ENCODE measurements around the gene GON4L. TPM values are rescaled to one million over a fixed set of nuclear protein-coding genes. Genes with fewer than 3 reads are reported as not detected.
A peak's percentile ranks its signal among the peaks of the same experiment; 100 is the strongest.

GON4L gene
- total RNA-seq, 4 donors from 2014 or later = 32.3 to 64.9 (median 43.6) TPM

DNA sequence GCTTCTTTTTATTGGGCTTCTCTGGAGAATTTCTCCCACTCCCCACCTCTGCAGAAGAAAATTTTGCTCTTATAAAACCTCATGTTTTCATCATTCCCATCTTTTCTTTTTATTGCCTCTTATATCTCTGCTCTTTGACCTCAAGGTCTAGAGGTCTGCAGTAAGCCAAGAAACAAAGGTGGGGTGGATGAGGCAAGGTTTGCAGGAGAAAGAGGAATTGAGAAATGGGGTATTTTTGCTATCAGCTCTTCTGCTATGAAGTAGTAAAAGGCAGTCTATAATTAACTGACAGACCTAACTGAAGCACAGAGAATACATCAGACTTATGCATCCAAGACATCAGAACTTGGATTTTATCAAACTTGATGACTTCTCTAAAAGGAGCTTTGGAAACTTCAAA is 25.2 kb upstream of the GON4L start:
- intact Hi-C loops (cut with DNase I) = no loop called here
- TF ChIP-seq CTCF (IDR thresholded peaks at IDR 0.05) = no peak
- no peak for TF ChIP-seq POLR2A (IDR thresholded peaks at IDR 0.05)
- H3K4me1 ChIP-seq = no peaks in the 10 kb centered on the region

GRCh38 chr1:155880950-155881349 is 23.9 kb upstream of the GON4L start:
- H3K4me3 ChIP-seq (replicated peaks in 1 of 3) = no peak overlapping the region
- H3K36me3 ChIP-seq = no peaks in the 10 kb centered on the region
- no peak for DNase-seq
- no peaks in the 10 kb centered on the region for H3K4me1 ChIP-seq
- H3K9me3 ChIP-seq = no peaks in the 10 kb centered on the region
- H3K27ac ChIP-seq = no peak overlapping the region
- WGBS, 2 donors = 88 to 94% methylated on average over 6 of the region's 6 CpGs
- TF ChIP-seq POLR2A (IDR thresholded peaks at IDR 0.05) = no peak
- no peak for TF ChIP-seq CTCF (IDR thresholded peaks at IDR 0.05)
- intact Hi-C loops (cut with DNase I) = no loop called here
- no peaks in the 10 kb centered on the region for H3K27me3 ChIP-seq

More for the DNA sequence above, 25.2 kb upstream of the GON4L start:
- Histone ChIP-seq H3K27ac (no peak overlapping the region), H3K36me3 (no peaks in the 10 kb centered on the region), H3K4me3 (replicated peaks in 1 of 3) (no peak overlapping the region), H3K27me3 (no peaks in the 10 kb centered on the region), H3K9me3 (no peaks in the 10 kb centered on the region)
- DNase-seq = no peak

- H3K36me3 ChIP-seq = no peaks in the 10 kb centered on the region
- WGBS, 2 donors = 96 to 97% methylated on average over 2 of the region's 2 CpGs
- H3K27ac ChIP-seq = no peak overlapping the region
- DNase-seq = no peak
- no peaks in the 10 kb centered on the region for H3K9me3 ChIP-seq
- no peak for TF ChIP-seq POLR2A (IDR thresholded peaks at IDR 0.05)
- no peak for TF ChIP-seq CTCF (IDR thresholded peaks at IDR 0.05)
- no peaks in the 10 kb centered on the region for H3K27me3 ChIP-seq
- no peak overlapping the region for H3K4me3 ChIP-seq (replicated peaks in 1 of 3)
- intact Hi-C loops (cut with DNase I) = no loop called here
- H3K4me1 ChIP-seq = no peaks in the 10 kb centered on the region
These were observed 23.2 kb upstream of the GON4L start for GRCh38 chr1:155880251-155880650.

DNA sequence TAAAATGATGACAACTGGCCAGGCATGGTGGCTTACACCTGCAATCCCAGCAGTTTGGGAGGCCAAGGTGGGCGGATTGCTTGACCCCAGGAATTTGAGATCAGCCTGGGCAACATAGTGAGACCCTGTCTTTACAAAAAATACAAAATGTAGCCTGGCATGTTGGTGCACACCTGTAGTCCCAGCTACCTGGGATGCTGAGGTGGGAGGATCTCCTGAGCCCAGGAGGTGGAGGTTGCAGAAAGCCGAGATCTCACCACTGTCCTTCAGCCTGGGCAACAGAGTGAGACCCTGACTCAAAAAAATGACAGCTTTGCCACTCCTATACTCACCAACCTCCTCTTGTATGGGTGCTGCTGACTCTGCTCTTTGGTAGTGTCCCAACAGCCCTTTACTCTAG is 20.9 kb upstream of the GON4L start:
- no peak overlapping the region for H3K4me3 ChIP-seq (replicated peaks in 1 of 3)
- H3K27me3 ChIP-seq = no peaks in the 10 kb centered on the region
- H3K4me1 ChIP-seq = no peaks in the 10 kb centered on the region
- intact Hi-C loops (cut with DNase I) = no loop called here
- WGBS, 2 donors = 95 to 100% methylated on average over 2 of the region's 2 CpGs
- DNase-seq = no peak
- no peak overlapping the region for H3K27ac ChIP-seq
- no peaks in the 10 kb centered on the region for H3K36me3 ChIP-seq
- TF ChIP-seq POLR2A (IDR thresholded peaks at IDR 0.05) (no peak), CTCF (IDR thresholded peaks at IDR 0.05) (no peak)
- H3K9me3 ChIP-seq = no peaks in the 10 kb centered on the region

- no peaks in the 10 kb centered on the region for H3K27me3 ChIP-seq
- no peak for TF ChIP-seq CTCF (IDR thresholded peaks at IDR 0.05)
- H3K4me1 ChIP-seq = peaks cover 0 to 9% of the 10 kb centered on the region in 2 donors
- 41 to 43% methylated on average over 7 to 9 of the region's 9 CpGs for WGBS, 2 donors
- peak; percentile 32 to 38 for DNase-seq
- intact Hi-C loops (cut with DNase I) = no loop called here
- no peaks in the 10 kb centered on the region for H3K36me3 ChIP-seq
- H3K4me3 ChIP-seq (replicated peaks in 1 of 3) = no peak overlapping the region
- no peak overlapping the region for H3K27ac ChIP-seq
- no peaks in the 10 kb centered on the region for H3K9me3 ChIP-seq
These were observed 16.8 kb upstream of the GON4L start for GRCh38 chr1:155873860-155874259.

Data from thyroid gland (tissue), 4 donors.